Uterus (tissue), 2 donors: ENCODE data around the gene ZNF217.

Experiments
- POLR2A ChIP-seq, 2 donors: fragments of 450-650 bp; IDR thresholded peaks; one replicate each; pipeline ENCODE4 v1.6.1; 2016; ENCODE audit warnings: antibody characterized with exemption in 2 of 2, mild to moderate bottlenecking in 1 of 2, moderate library complexity in 1 of 2
- TF ChIP-seq, protein P1 (sequence below), 4 experiments: fragments of 200-600 bp in 2 of 4; fragments of 450-650 bp in 2 of 4; sonication (generic) in 2 of 4; IDR thresholded peaks; one replicate each; pipeline ENCODE4 v1.5.1; 2016 to 2019; ENCODE audit warnings: antibody characterized with exemption in 4 of 4, mild to moderate bottlenecking in 2 of 4, moderate library complexity in 1 of 4

GRCh38 chr20:53626584-53626983 lies 32.9 kb upstream of the ZNF217 start:
- TF ChIP-seq, protein P1, sequence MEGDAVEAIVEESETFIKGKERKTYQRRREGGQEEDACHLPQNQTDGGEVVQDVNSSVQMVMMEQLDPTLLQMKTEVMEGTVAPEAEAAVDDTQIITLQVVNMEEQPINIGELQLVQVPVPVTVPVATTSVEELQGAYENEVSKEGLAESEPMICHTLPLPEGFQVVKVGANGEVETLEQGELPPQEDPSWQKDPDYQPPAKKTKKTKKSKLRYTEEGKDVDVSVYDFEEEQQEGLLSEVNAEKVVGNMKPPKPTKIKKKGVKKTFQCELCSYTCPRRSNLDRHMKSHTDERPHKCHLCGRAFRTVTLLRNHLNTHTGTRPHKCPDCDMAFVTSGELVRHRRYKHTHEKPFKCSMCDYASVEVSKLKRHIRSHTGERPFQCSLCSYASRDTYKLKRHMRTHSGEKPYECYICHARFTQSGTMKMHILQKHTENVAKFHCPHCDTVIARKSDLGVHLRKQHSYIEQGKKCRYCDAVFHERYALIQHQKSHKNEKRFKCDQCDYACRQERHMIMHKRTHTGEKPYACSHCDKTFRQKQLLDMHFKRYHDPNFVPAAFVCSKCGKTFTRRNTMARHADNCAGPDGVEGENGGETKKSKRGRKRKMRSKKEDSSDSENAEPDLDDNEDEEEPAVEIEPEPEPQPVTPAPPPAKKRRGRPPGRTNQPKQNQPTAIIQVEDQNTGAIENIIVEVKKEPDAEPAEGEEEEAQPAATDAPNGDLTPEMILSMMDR (IDR thresholded peaks at IDR 0.05): no peak
- TF ChIP-seq POLR2A (IDR thresholded peaks at IDR 0.05): no peak
